HG02763 (cell line): ENCODE results near the gene RTN4.

Source experiments
- ATAC-seq: cut with Tn5 transposase; IDR thresholded peaks from one replicate; pipeline ENCODE4 v1.9.1; 2021; ENCODE audit warnings: mild to moderate bottlenecking, moderate library complexity; ENCODE audit not compliant: unreplicated experiment

RTN4 gene

DNA sequence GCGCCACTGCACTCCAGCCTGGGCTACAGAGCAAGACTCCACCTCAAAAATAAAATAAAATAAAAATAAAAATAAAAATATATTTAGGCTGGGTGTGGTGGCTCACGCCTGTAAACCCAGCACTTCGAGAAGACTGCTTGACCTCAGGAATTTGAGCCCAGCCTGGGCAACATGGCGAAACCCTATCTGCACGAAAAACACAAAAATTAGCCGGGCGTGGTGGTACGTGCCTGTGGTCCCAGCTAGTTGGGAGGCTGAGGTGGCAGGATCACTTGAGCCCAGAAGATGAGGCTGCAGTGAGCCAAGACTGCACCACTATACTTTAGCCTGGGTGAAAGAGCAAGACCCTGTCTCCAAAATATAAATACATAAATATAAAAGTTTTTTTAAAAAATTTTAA is 6.4 kb downstream of the RTN4 start:
- ATAC-seq = no peak

- no peak for ATAC-seq
These were observed 11.8 kb downstream of the RTN4 start for GRCh38 chr2:55038428-55038827.

DNA sequence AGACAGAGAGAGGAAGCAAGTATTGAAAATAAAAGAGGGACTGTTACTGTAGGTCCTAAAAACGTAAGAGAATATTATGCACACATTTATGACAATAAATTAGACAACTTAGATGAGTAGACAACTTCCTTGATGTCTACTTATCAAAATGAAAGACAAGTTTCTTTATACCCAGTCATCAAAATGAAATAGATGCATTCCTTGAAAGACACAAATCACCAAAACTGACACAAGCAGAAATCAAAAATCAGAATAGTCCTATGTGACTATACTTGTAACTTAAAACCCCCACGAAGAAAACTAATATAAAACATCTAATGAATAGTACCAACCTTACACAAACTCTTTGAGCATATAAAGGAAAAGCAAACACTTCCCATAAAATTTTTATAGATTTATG is 14.5 kb downstream of the RTN4 start:
- ATAC-seq = no peak

DNA sequence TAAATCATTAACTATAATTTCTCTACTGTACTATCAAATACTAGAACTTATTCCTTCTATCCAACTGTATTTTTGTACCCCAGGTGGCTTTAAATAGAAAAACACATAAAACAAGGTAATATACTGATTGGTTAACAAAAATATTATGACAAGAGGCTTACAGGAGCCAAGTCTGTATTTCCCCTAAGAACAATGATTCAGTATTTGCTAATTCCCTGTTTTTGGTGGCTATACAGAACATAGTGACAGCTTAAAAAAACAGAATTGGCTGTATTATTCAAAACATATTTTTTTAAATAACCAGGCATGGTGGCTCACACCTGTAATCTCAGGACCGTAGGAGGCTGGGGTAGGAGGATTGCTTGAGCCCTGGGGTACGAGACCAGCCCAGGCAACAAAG is 16.3 kb downstream of the RTN4 start:
- ATAC-seq = no peak

GRCh38 chr2:55033076-55033742 is 17.0 kb downstream of the RTN4 start:
- ATAC-seq = peak; percentile 89

GRCh38 chr2:55031505-55031904 is 18.7 kb downstream of the RTN4 start:
- ATAC-seq = no peak

DNA sequence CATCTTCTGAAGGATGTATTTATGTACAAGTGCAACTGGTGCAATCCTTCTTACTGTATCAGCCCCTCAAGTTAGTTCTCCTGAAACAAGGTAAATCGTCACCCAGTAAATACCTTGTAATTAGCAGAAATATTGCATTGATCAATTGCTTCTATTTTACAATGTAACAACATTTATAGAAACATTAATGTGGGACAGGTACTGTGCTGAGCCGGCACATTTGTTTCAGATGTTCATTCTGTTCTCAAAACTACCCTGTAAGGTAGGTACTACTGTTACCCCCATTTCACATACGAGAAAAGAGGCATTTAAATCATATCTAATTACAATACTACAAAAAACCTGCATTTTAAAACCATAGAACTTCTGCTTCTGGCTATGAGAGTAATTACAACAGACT is 19.5 kb downstream of the RTN4 start:
- ATAC-seq = no peak

GRCh38 chr2:55029098-55029497 is 21.2 kb downstream of the RTN4 start:
- no peak for ATAC-seq

- no peak for ATAC-seq
These were observed 23.0 kb downstream of the RTN4 start for GRCh38 chr2:55027226-55027625.

GRCh38 chr2:55026202-55026601 is 24.0 kb downstream of the RTN4 start:
- no peak for ATAC-seq

DNA sequence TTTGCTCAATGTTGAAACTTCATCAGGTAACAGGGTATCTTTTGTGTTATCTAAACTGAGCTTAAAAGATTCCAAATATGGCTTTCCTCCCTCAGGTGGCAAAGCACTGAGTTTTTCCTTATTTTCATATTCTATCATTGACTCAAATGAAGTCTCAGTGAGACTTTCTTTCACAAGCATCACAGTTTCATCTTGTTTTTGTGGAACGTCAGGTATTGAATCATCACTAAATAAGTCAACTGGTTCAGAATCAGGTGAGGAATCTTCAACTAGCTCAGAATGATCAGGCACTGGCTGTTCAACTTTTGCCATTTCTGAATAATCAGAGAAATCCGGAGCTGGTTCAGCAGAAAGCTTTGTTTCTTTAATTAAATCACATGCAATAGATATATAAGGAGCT is 24.6 kb downstream of the RTN4 start:
- peak; percentile 15 for ATAC-seq

DNA sequence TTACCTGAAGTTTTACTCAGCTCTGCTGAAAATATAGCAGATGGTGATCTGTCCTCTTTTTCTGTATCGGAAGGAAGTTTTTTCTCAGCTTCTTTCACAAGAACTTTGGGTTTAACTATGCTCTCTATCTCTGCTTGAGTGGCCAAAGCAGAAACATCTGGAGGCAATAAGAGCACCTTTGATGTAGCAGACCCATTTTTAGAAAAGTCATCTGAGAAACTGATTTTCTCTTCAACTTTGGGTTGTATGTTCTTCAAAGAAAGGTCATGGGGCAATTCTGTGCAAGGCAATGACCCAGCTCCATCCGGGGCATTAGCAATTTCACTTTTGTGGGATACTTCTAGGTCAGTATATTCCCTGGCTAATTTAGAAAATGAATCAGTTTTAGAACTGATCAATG is 25.2 kb downstream of the RTN4 start:
- peak; percentile 50 for ATAC-seq

DNA sequence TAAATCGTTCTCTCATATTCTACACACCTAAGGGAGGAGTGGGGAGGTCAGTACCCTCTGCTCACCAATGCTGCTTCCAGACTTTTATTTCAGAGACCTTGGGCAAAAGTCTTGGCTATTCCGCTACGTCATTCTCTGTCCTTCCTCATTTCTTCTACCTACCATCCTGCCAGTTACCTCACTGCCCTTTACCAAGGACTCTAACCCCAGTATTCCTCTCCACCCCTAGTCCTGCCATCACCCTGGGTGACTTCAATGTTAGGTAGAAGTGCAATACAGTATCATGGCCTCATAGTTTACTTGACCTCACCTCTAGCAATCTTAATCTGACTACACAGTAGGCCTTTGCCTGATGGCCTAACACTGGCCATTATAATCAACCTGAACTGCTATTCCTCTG is 27.8 kb downstream of the RTN4 start:
- ATAC-seq = no peak

GRCh38 chr2:55019526-55020258 is 30.6 kb downstream of the RTN4 start:
- ATAC-seq = no peak

DNA sequence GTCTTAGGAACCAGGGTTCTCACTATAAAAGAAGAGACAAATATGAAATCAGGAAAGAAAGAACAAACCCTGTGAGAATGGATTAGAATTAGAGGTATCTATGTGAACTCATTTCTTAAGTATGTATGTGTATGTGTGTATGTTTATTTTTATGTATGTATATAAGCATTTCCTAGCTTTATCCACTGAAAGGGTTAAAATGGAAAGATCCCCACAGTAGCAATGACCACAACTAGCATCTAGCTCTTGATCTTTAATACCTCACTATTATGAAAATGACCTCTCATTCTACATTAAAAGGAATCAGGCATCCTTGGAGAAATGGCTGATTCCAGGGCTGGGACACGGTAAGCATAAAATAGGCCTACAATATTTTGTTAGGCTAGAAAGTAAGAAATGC is 31.6 kb downstream of the RTN4 start:
- ATAC-seq = no peak

DNA sequence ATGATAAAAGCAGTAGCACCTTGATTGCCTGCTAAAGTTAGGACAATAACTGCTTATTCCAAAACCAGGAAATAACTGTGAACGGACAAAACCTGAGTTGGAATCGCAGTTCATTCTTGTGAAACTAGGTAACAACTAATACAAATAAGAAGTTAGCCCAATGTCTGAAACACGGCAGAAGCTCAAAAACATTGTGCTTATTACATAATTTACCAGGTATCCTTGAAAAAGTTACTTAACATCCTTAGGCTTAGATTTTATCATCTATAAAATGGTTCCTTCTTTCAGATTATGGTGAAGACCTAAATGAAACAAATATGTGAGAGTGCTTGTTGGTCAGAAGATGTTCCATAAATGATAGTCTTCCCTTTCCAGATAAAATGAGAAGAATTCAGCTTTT is 32.4 kb downstream of the RTN4 start:
- ATAC-seq = no peak

DNA sequence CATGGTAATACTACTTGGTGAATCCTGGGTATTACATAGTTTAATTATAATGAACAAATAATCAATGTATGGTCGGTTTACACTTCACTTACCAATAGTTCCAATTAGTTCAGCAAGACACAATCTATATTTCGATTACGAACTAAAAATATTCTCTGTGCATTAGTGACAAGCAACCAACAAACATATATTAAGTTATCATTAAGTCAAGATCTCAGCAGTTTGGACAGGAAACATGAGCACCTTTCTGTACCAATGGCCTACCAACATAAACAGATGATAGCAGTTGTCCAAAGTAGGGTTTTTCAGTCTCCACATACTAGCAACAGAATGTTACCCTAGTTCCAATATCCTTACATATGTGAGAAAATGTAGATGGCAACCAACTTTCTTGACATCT is 32.8 kb downstream of the RTN4 start:
- ATAC-seq = no peak

DNA sequence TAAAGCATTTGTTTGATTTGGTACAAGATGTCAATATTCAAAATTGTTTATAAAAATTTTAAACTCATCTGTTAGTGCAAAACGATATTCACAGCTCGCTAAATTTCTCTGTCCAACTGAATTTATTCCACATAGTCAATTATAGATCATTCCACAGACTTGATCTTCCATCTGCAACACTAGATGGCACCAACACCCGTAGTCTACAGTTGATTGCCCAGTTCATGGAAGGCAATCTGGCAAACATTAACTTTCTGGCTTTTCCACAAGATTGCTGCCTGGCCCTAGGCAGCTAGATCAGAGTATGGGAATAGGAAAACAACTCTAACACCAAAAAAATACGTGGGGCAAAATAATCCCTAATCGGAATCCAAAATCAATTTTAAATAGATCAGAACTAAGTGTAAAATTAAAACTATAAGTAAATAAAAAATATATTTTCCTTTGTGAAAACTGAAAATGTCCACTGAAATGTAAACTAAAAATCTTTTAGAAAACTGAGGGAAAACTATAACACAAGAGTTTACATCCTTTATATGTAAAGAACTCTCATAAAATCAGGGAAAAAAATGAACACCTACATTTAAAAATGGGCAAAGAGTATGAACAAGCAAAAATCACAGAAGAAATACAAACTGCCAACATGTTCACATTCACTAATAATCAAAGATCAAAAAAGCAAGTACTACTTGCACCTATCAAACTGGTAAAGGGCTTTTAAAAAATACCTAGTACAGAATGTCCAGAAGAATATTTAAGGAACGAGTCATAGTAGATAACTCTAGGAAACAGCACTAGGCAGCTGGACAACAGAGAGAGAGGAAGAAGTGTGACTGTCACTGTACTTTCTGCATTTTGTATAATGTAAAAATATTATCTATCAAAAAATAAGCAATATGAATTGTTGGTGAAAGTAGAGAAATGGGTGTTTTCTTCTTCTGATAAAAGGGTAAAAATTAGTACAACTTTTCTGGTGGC is 35.0 kb downstream of the RTN4 start:
- no peak for ATAC-seq

DNA sequence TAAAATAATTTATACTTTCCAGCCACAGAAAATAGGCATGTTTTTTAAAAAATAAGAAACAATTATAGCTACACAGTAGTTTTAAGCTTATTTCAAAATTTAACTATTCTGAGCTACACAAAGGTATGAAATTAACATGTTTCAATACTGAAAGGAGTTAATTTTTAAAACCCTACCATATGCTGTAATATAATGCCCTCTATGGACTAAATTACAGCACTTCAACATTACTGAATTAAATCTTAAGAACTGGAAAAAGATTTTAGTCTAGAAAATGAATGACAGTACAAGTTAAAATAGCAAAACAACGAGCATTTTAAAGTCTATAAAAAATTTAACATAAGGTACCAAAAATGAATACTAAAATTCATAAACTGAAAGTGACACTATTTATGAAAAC is 36.3 kb downstream of the RTN4 start:
- no peak for ATAC-seq

DNA sequence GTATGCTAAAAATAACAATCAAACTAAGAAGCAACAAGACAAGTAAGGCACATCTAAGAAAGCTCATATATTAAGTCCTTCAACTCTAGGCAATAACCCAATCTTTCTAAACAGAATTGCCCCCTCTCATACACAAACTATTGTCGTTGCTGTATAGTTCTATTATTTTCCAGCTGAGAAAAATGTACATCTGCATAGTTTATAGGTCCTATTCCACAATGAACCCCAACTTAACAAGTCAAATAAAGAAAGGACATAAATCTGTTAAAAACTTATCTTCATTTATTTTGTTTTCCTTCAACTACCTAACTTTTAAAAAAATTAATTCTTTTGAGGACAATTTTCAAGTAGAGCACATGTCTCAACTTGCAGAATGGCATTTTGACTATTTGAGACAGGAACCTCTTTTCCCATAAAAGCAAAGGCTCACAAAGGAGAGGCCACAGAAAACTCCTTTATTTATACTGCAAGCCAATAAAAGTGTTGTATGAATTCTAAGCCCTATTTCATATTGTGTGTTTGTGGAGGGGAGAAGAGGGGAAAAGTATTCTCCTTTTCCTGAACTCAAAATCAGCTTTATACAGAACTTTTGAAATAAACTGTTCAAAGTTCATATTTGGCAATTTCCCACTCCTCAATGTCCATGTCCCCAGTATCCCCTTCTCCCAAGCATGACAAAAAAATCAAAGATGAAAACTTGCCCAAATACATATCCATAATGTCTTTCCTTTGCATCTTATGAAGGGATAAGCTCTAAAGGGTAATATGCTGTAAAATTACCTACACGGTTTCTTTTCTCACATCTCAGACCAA is 37.4 kb downstream of the RTN4 start:
- no peak for ATAC-seq
